Measurements from ENCODE around the gene EPHB4. TPM values are rescaled to one million over a fixed set of nuclear protein-coding genes. Genes with fewer than 3 reads are reported as not detected.
"Not testable (repeated sequence)": the region's sequence is repeated elsewhere in the genome, so short reads cannot be mapped to it uniquely, and the experiment has no call there.

Gene EPHB4
- total RNA-seq, 1 donor = 4.1 TPM

- H3K4me1 ChIP-seq (ENCODE audit: insufficient read depth, low read length) = no peaks in the 10 kb centered on the region
- H3K4me3 ChIP-seq (ENCODE audit: low read length) = no peak overlapping the region
- no peaks in the 10 kb centered on the region for H3K27me3 ChIP-seq (ENCODE audit: insufficient read depth, low read length)
- no peaks in the 10 kb centered on the region for H3K9me3 ChIP-seq (ENCODE audit: low read depth, low read length)
Observed at GRCh38 chr7:100791881-100792666, 35.2 kb downstream of the EPHB4 start.

DNA sequence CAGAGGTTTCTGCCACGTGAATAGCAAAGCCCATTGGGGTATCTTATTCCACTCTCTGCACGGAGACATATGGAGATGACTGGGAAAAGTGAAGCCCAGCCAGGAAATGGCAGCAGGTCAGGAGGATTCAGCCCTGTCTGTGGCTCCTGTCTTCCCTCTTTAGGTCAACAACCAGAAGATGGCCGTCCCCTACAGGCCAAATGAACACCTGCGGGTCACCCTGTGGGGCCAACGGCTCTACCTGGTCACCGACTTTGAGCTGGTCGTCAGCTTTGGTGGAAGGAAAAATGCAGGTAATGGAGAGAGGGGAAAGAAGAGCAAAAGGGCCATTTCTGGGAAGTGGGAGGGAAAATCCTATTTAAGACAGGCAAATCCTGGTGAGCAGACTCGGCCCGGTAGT, 38.3 kb downstream of the EPHB4 start:
- Histone ChIP-seq H3K4me3 (ENCODE audit: low read length) (no peak overlapping the region), H3K4me1 (ENCODE audit: insufficient read depth, low read length) (no peaks in the 10 kb centered on the region), H3K9me3 (ENCODE audit: low read depth, low read length) (no peaks in the 10 kb centered on the region), H3K27me3 (ENCODE audit: insufficient read depth, low read length) (no peaks in the 10 kb centered on the region)

GRCh38 chr7:100786323-100786722, 41.0 kb downstream of the EPHB4 start:
- Histone ChIP-seq H3K27me3 (ENCODE audit: insufficient read depth, low read length) (no peaks in the 10 kb centered on the region), H3K4me1 (ENCODE audit: insufficient read depth, low read length) (no peaks in the 10 kb centered on the region), H3K9me3 (ENCODE audit: low read depth, low read length) (no peaks in the 10 kb centered on the region), H3K4me3 (ENCODE audit: low read length) (no peak overlapping the region)

DNA sequence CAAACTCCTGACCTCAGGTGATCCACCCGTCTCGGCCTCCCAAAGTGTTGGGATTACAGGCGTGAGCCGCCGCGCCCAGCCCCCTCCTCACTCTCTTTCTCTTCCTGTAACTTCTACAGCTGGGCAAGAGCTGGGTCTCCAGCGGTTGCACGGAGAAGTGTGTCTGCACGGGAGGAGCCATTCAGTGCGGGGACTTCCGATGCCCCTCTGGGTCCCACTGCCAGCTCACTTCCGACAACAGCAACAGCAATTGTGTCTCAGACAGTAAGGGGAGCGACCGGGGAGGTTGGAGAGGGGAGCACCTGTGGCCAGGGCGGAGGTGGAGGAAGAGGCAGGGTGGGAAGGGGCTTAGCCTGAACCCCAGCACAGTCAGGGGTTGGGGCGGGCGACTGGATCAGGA, 41.4 kb downstream of the EPHB4 start:
- H3K9me3 ChIP-seq (ENCODE audit: low read depth, low read length) = no peaks in the 10 kb centered on the region
- H3K4me3 ChIP-seq (ENCODE audit: low read length) = no peak overlapping the region
- no peaks in the 10 kb centered on the region for H3K27me3 ChIP-seq (ENCODE audit: insufficient read depth, low read length)
- H3K4me1 ChIP-seq (ENCODE audit: insufficient read depth, low read length) = no peaks in the 10 kb centered on the region

DNA sequence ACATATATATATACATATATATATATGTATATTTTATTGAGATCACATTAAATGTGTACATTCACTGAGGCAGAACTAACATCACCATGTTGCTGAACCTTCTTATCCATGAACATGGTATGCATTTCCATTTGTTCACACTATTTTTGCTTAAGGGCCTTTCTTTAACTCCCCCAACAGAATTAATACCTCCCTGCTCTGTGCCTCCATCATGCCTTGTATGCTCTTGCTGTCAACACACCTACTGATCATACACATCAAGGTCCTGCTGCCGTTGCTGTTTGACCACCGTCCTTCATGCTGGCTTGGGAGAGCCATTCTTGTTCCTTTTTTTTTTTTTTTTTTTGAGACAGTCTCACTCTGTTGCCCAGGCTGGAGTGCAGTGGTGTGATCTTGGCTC, 43.5 kb downstream of the EPHB4 start:
- Histone ChIP-seq H3K9me3 (ENCODE audit: low read depth, low read length) (no peaks in the 10 kb centered on the region), H3K4me3 (ENCODE audit: low read length) (no peak overlapping the region), H3K27me3 (ENCODE audit: insufficient read depth, low read length) (no peaks in the 10 kb centered on the region), H3K4me1 (ENCODE audit: insufficient read depth, low read length) (no peaks in the 10 kb centered on the region)

GRCh38 chr7:100781255-100781654, 46.1 kb downstream of the EPHB4 start:
- Histone ChIP-seq H3K9me3 (ENCODE audit: low read depth, low read length) (no peaks in the 10 kb centered on the region), H3K4me3 (ENCODE audit: low read length) (no peak overlapping the region), H3K4me1 (ENCODE audit: insufficient read depth, low read length) (no peaks in the 10 kb centered on the region), H3K27me3 (ENCODE audit: insufficient read depth, low read length) (no peaks in the 10 kb centered on the region)

GRCh38 chr7:100779359-100779758, 48.0 kb downstream of the EPHB4 start:
- Histone ChIP-seq H3K27me3 (ENCODE audit: insufficient read depth, low read length) (no peaks in the 10 kb centered on the region), H3K9me3 (ENCODE audit: low read depth, low read length) (no peaks in the 10 kb centered on the region), H3K4me1 (ENCODE audit: insufficient read depth, low read length) (no peaks in the 10 kb centered on the region), H3K4me3 (ENCODE audit: low read length) (no peak overlapping the region)

GRCh38 chr7:100778061-100778621, 49.2 kb downstream of the EPHB4 start:
- Histone ChIP-seq H3K27me3 (ENCODE audit: insufficient read depth, low read length) (no peaks in the 10 kb centered on the region), H3K4me1 (ENCODE audit: insufficient read depth, low read length) (no peaks in the 10 kb centered on the region)

GRCh38 chr7:100773491-100773890, 53.8 kb downstream of the EPHB4 start:
- Histone ChIP-seq H3K9me3 (ENCODE audit: low read depth, low read length) (no peaks in the 10 kb centered on the region), H3K4me1 (ENCODE audit: insufficient read depth, low read length) (no peaks in the 10 kb centered on the region), H3K27me3 (ENCODE audit: insufficient read depth, low read length) (no peaks in the 10 kb centered on the region), H3K4me3 (ENCODE audit: low read length) (no peak overlapping the region)

More at GRCh38 chr7:100778061-100778621, 49.2 kb downstream of the EPHB4 start:
- no peak overlapping the region for H3K4me3 ChIP-seq (ENCODE audit: low read length)
- H3K9me3 ChIP-seq (ENCODE audit: low read depth, low read length) = no peaks in the 10 kb centered on the region

- Histone ChIP-seq H3K4me1 (ENCODE audit: insufficient read depth, low read length) (no peaks in the 10 kb centered on the region), H3K9me3 (ENCODE audit: low read depth, low read length) (no peaks in the 10 kb centered on the region), H3K27me3 (ENCODE audit: insufficient read depth, low read length) (no peaks in the 10 kb centered on the region), H3K4me3 (ENCODE audit: low read length) (no peak overlapping the region)
Observed at GRCh38 chr7:100768784-100769183, 58.5 kb downstream of the EPHB4 start.

DNA sequence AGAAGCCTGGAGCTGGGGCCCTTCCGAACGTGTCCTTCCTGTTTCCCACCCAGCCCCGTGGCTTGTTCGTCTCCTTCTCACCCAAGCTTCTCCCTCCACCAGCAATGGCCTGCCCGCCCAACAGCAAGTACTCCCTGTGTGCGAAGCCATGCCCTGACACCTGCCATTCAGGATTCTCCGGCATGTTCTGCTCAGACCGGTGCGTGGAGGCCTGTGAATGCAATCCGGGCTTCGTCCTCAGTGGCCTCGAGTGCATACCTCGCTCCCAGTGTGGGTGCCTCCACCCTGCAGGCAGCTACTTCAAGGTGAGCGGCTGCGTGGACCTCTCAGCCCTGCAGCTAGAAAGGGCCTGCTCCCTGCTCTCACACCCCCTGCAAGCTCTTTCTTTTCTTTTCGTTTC, 62.1 kb downstream of the EPHB4 start:
- Histone ChIP-seq H3K4me1 (ENCODE audit: insufficient read depth, low read length) (no peaks in the 10 kb centered on the region), H3K9me3 (ENCODE audit: low read depth, low read length) (no peaks in the 10 kb centered on the region)

GRCh38 chr7:100764841-100765240, 62.5 kb downstream of the EPHB4 start:
- no peaks in the 10 kb centered on the region for H3K4me1 ChIP-seq (ENCODE audit: insufficient read depth, low read length)
- no peaks in the 10 kb centered on the region for H3K9me3 ChIP-seq (ENCODE audit: low read depth, low read length)
- H3K4me3 ChIP-seq (ENCODE audit: low read length) = no peak overlapping the region
- no peaks in the 10 kb centered on the region for H3K27me3 ChIP-seq (ENCODE audit: insufficient read depth, low read length)

More for the DNA sequence above, 62.1 kb downstream of the EPHB4 start:
- Histone ChIP-seq H3K4me3 (ENCODE audit: low read length) (no peak overlapping the region), H3K27me3 (ENCODE audit: insufficient read depth, low read length) (no peaks in the 10 kb centered on the region)

- no peaks in the 10 kb centered on the region for H3K9me3 ChIP-seq (ENCODE audit: low read depth, low read length)
- no peak overlapping the region for H3K4me3 ChIP-seq (ENCODE audit: low read length)
- no peaks in the 10 kb centered on the region for H3K4me1 ChIP-seq (ENCODE audit: insufficient read depth, low read length)
- no peaks in the 10 kb centered on the region for H3K27me3 ChIP-seq (ENCODE audit: insufficient read depth, low read length)
Observed at GRCh38 chr7:100763556-100764140, 63.7 kb downstream of the EPHB4 start.

DNA sequence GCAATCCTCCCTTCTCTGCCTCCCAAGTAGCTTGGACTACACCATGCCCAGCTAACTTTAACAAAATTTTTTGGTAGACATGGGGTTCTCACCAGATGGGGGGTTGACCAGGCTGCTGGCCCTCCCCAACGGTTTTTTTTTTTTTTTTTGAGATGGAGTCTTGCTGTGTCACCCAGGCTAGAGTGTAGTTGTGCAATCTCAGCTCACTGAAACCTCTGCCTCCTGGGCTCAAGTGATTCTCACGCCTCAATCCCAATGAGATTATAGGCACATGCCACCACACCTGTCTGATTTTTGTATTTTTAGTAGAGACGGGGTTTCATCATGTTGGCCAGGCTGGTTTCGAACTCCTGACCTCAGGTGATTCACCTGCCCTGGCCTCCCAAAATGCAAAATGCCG, 64.5 kb downstream of the EPHB4 start:
- not testable (repeated sequence) for H3K4me1 ChIP-seq (ENCODE audit: insufficient read depth, low read length); H3K4me3 ChIP-seq (ENCODE audit: low read length); H3K9me3 ChIP-seq (ENCODE audit: low read depth, low read length); H3K27me3 ChIP-seq (ENCODE audit: insufficient read depth, low read length)

GRCh38 chr7:100759357-100760171, 67.8 kb downstream of the EPHB4 start:
- Histone ChIP-seq H3K4me3 (ENCODE audit: low read length) (no peak overlapping the region), H3K27me3 (ENCODE audit: insufficient read depth, low read length) (no peaks in the 10 kb centered on the region), H3K4me1 (ENCODE audit: insufficient read depth, low read length) (no peaks in the 10 kb centered on the region), H3K9me3 (ENCODE audit: low read depth, low read length) (no peaks in the 10 kb centered on the region)

All from mononuclear cell (primary cell).